Left ventricle myocardium superior (tissue), 1 donor: ENCODE measurements around the gene WFDC6. TPM values are rescaled to one million over a fixed set of nuclear protein-coding genes. Genes with fewer than 3 reads are reported as not detected.

Source experiments
- ATAC-seq: fragments of 200-7000 bp; cut with Tn5 transposase; one replicate; pipeline ENCODE4 v1.9.1; 2020; ENCODE audit warnings: mild to moderate bottlenecking, moderate library complexity
- DNase-seq: peaks from one replicate; pipeline ENCODE4 v3.0.0-alpha.2; 2020
- intact Hi-C: fragments of 100-400 bp; cut with micrococcal nuclease; formaldehyde crosslinking; loops from one replicate; pipeline ENCODE4 v1.11.0; 2022
- total RNA-seq: library from RNA; stranded (reverse); fragmentation: NEBNext Ultra II Directional; extraction: Animal tissue kit (Norgen Biotek cat#: 25700); gene quantifications from one replicate; pipeline ENCODE4 v1.2.1, GENCODE V29; 2021
- donor health status: DM: no; HTN: yes; CAD: no; lungs with severe emphysema.

Gene WFDC6
- total RNA-seq, 1 donor from 2014 or later = not detected

- ATAC-seq = no peak
- intact Hi-C loops = no loop called here
- no peak for DNase-seq
These were observed 54.6 kb downstream of the WFDC6 start for GRCh38 chr20:45484676-45485075.

Other genes starting within 250 kb of the WFDC6 start
- not detected for gene RBPJL, start 232.6 kb downstream of the WFDC6 start, total RNA-seq
- not detected for gene MATN4, start 231.2 kb downstream of the WFDC6 start, total RNA-seq
- gene SDC4, start 191.1 kb downstream of the WFDC6 start, total RNA-seq = 76.9 TPM
- 22.6 TPM for gene SYS1, start 176.3 kb downstream of the WFDC6 start, total RNA-seq
- 2.1 TPM for gene TP53TG5, start 161.2 kb downstream of the WFDC6 start, total RNA-seq
- 339 TPM for gene DBNDD2, start 131.2 kb downstream of the WFDC6 start, total RNA-seq
- gene PIGT, start 123.3 kb downstream of the WFDC6 start, total RNA-seq = 115 TPM
- gene WFDC2, start 69.7 kb downstream of the WFDC6 start, total RNA-seq = 1.4 TPM
- not detected for gene SPINT3, start 23.9 kb downstream of the WFDC6 start, total RNA-seq
- not detected for gene EPPIN, start 7.9 kb upstream of the WFDC6 start, total RNA-seq
- not detected for gene WFDC8, start 39.8 kb upstream of the WFDC6 start, total RNA-seq
- gene WFDC10A, start 90.3 kb upstream of the WFDC6 start, total RNA-seq = not detected
- gene WFDC9, start 91.8 kb upstream of the WFDC6 start, total RNA-seq = not detected
- not detected for gene WFDC11, start 130.8 kb upstream of the WFDC6 start, total RNA-seq
- not detected for gene WFDC13, start 162.6 kb upstream of the WFDC6 start, total RNA-seq
- not detected for gene WFDC10B, start 165.5 kb upstream of the WFDC6 start, total RNA-seq
- gene SPINT4, start 182.9 kb upstream of the WFDC6 start, total RNA-seq = not detected